ENCODE results near the gene ATP2C1. TPM values are rescaled to one million over a fixed set of nuclear protein-coding genes. Genes with fewer than 3 reads are reported as not detected.

Gene ATP2C1
- total and polyA plus RNA-seq, 2 donors (not counting 3 experiments of a cell fraction or from before 2014, with no cell fraction given) = 50.1 to 73.3 TPM

GRCh38 chr3:130974201-130974600 lies 80.3 kb downstream of the ATP2C1 start:
- no peak for FAIRE-seq
- Histone ChIP-seq H3K9me1 (replicated peaks; ENCODE audit: control insufficient read depth, extremely low read depth, insufficient read depth, low read length) (no peaks in the 10 kb centered on the region), H2AFZ (ENCODE audit: low read depth, low read length) (no peak overlapping the region), H3K27ac (ENCODE audit: insufficient read depth, low read depth, low read length) (no peak overlapping the region), H4K20me1 (replicated peaks; ENCODE audit: control insufficient read depth, extremely low read depth, insufficient read depth, low read length) (no peaks in the 10 kb centered on the region), H3K9ac (replicated peaks; ENCODE audit: extremely low read depth, insufficient read depth, low read length) (no peak overlapping the region), H3K4me1 (ENCODE audit: control insufficient read depth, extremely low read depth, insufficient read depth, low read length) (no peaks in the 10 kb centered on the region), H3K79me2 (ENCODE audit: control insufficient read depth, insufficient read depth, low read length) (no peaks in the 10 kb centered on the region), H3K9me3 (replicated peaks; ENCODE audit: control insufficient read depth, insufficient read depth, low read length) (no peaks in the 10 kb centered on the region), H3K36me3 (ENCODE audit: control insufficient read depth in 2 of 2, extremely low read depth in 1 of 2, insufficient read depth in 2 of 2, low read length in 2 of 2) (peaks cover 6 to 17% of the 10 kb centered on the region in 2 experiments), H3K27me3 (ENCODE audit: control insufficient read depth in 2 of 2, insufficient read depth in 2 of 2, low read length in 2 of 2) (no peaks in the 10 kb centered on the region), H3K4me2 (ENCODE audit: insufficient read depth, low read length) (no peak overlapping the region), H3K4me3 (replicated peaks in 1 of 3; ENCODE audit: insufficient read depth in 1 of 3, low read depth in 1 of 3, low read length in 3 of 3) (no peak overlapping the region)
- TF ChIP-seq GATA2 (IDR thresholded peaks at IDR 0.05; ENCODE audit: insufficient read depth, insufficient read length, low read depth, low read length) = no peak
- no peak for TF ChIP-seq FOS (IDR thresholded peaks at IDR 0.05; ENCODE audit: borderline replicate concordance, insufficient read depth, low read length)
- no peak for TF ChIP-seq POLR2A (IDR thresholded peaks at IDR 0.05; ENCODE audit: low read depth, low read length)
- TF ChIP-seq EZH2 (IDR thresholded peaks at IDR 0.05; ENCODE audit: borderline replicate concordance, low read depth, low read length, severe bottlenecking) = no peak
- no peak for TF ChIP-seq MAX (IDR thresholded peaks at IDR 0.05; ENCODE audit: insufficient read depth, insufficient read length)
- no peak for TF ChIP-seq POLR2AphosphoS5 (IDR thresholded peaks at IDR 0.05; ENCODE audit: insufficient read depth, low read depth, low read length)
- no peak for TF ChIP-seq JUN (IDR thresholded peaks at IDR 0.05; ENCODE audit: borderline replicate concordance, insufficient read depth, insufficient read length, low read depth)
- no peak for TF ChIP-seq CTCF (IDR thresholded peaks at IDR 0.05; ENCODE audit: extremely low read depth in 1 of 2, insufficient read depth in 1 of 2, low read depth in 1 of 2, low read length in 2 of 2)
- TF ChIP-seq MYC (IDR thresholded peaks at IDR 0.05; ENCODE audit: low read depth, low read length) = no peak
- dilution Hi-C loops (cut with MboI; ENCODE audit: extremely low pct_ligation_motif_present, low sequenced_read_pairs) (no loop called here), intact Hi-C loops (cut with micrococcal nuclease) (no loop called here)
- no peak for DNase-seq (ENCODE audit: low read depth, low spot score)
- ChIA-PET POLR2A (no interaction called here), CTCF (interaction anchor here (1.3 kb wide), 1 partner anchor 9 kb away, joined by 4 read pairs; no protein-coding TSS in a partner anchor)
- BruUV-seq (replicated peaks) = no TSS peak

Measured in endothelial cell of umbilical vein (primary cell).